Measurements from ENCODE around the gene USP35. TPM values are rescaled to one million over a fixed set of nuclear protein-coding genes. Genes with fewer than 3 reads are reported as not detected.

The USP35 gene
- total RNA-seq, 1 donor, result 21.4 TPM

DNA sequence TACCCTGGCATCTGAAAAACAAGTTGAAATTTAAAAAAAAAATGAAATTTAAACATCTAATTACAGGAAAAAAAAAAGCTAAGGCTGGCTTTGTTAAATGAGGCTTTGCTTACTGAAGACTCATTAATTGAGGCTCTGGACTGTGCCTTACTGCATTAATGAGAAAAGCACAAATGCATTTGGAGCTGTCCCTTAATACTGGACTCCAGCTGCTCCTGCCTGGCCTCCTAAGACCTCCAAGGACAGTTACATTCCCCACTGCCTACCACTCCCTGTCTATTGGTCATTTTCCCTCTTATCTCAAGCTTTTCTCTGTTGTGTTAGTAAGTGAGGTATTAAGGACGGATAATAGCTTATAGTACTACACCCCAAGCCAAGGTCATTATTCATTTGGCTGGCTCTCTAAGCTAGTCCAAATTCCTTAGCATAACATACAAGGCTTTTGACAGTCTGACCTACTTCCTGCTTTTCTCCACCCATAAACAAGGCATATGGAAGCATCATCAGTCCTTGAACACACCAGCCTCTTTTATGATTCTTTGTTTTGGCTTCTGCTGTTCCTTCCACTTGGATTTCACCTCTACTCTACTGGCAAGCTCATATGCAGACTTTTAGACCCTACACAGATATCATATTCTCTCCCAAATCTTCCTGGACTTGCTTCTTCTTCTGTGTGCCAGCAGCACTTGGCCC, 62.5 kb downstream of the USP35 start:
- H3K27me3 ChIP-seq (ENCODE audit: insufficient read depth, low read length), result no peaks in the 10 kb centered on the region
- no peaks in the 10 kb centered on the region for H3K36me3 ChIP-seq (ENCODE audit: insufficient read depth, low read length)
- H3K4me2 ChIP-seq (ENCODE audit: insufficient read depth, low read length), result peak overlapping the region; percentile 27
- H3K4me3 ChIP-seq (ENCODE audit: insufficient read depth, low read length), result no peak overlapping the region
- H3K9me3 ChIP-seq (ENCODE audit: low read depth, low read length), result no peaks in the 10 kb centered on the region
- no peak overlapping the region for H2AFZ ChIP-seq (ENCODE audit: low read length)
- H4K20me1 ChIP-seq (ENCODE audit: insufficient read depth, low read length), result no peaks in the 10 kb centered on the region
- peaks cover 19% of the 10 kb centered on the region for H3K4me1 ChIP-seq (ENCODE audit: insufficient read depth, low read length)
- H3K79me2 ChIP-seq (ENCODE audit: insufficient read depth, low read length), result no peaks in the 10 kb centered on the region
- no peak for DNase-seq (ENCODE audit: insufficient read length, low spot score, missing footprints)
- TF ChIP-seq, protein P1, sequence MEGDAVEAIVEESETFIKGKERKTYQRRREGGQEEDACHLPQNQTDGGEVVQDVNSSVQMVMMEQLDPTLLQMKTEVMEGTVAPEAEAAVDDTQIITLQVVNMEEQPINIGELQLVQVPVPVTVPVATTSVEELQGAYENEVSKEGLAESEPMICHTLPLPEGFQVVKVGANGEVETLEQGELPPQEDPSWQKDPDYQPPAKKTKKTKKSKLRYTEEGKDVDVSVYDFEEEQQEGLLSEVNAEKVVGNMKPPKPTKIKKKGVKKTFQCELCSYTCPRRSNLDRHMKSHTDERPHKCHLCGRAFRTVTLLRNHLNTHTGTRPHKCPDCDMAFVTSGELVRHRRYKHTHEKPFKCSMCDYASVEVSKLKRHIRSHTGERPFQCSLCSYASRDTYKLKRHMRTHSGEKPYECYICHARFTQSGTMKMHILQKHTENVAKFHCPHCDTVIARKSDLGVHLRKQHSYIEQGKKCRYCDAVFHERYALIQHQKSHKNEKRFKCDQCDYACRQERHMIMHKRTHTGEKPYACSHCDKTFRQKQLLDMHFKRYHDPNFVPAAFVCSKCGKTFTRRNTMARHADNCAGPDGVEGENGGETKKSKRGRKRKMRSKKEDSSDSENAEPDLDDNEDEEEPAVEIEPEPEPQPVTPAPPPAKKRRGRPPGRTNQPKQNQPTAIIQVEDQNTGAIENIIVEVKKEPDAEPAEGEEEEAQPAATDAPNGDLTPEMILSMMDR (IDR thresholded peaks at IDR 0.05; ENCODE audit: extremely low read depth, low read depth, low read length), result no peak
- H3K27ac ChIP-seq (ENCODE audit: low read depth, low read length), result no peak overlapping the region

- no peaks in the 10 kb centered on the region for H3K27me3 ChIP-seq (ENCODE audit: insufficient read depth, low read length)
- no peak overlapping the region for H3K4me2 ChIP-seq (ENCODE audit: insufficient read depth, low read length)
- no peaks in the 10 kb centered on the region for H3K79me2 ChIP-seq (ENCODE audit: insufficient read depth, low read length)
- no peaks in the 10 kb centered on the region for H4K20me1 ChIP-seq (ENCODE audit: insufficient read depth, low read length)
- TF ChIP-seq, protein P1 (IDR thresholded peaks at IDR 0.05; ENCODE audit: extremely low read depth, low read depth, low read length), result no peak
- no peak overlapping the region for H2AFZ ChIP-seq (ENCODE audit: low read length)
- no peaks in the 10 kb centered on the region for H3K9me3 ChIP-seq (ENCODE audit: low read depth, low read length)
- no peak for DNase-seq (ENCODE audit: insufficient read length, low spot score, missing footprints)
- H3K4me1 ChIP-seq (ENCODE audit: insufficient read depth, low read length), result peaks cover 25% of the 10 kb centered on the region
- no peaks in the 10 kb centered on the region for H3K36me3 ChIP-seq (ENCODE audit: insufficient read depth, low read length)
- H3K27ac ChIP-seq (ENCODE audit: low read depth, low read length), result no peak overlapping the region
- no peak overlapping the region for H3K4me3 ChIP-seq (ENCODE audit: insufficient read depth, low read length)
These were observed 65.1 kb downstream of the USP35 start for GRCh38 chr11:78253797-78254196.

- Histone ChIP-seq H3K79me2 (ENCODE audit: insufficient read depth, low read length) (no peaks in the 10 kb centered on the region), H2AFZ (ENCODE audit: low read length) (no peak overlapping the region), H3K36me3 (ENCODE audit: insufficient read depth, low read length) (no peaks in the 10 kb centered on the region), H3K4me2 (ENCODE audit: insufficient read depth, low read length) (no peak overlapping the region), H3K27ac (ENCODE audit: low read depth, low read length) (no peak overlapping the region), H4K20me1 (ENCODE audit: insufficient read depth, low read length) (no peaks in the 10 kb centered on the region), H3K4me3 (ENCODE audit: insufficient read depth, low read length) (no peak overlapping the region), H3K27me3 (ENCODE audit: insufficient read depth, low read length) (no peaks in the 10 kb centered on the region), H3K4me1 (ENCODE audit: insufficient read depth, low read length) (peaks cover 25% of the 10 kb centered on the region), H3K9me3 (ENCODE audit: low read depth, low read length) (no peaks in the 10 kb centered on the region)
- DNase-seq (ENCODE audit: insufficient read length, low spot score, missing footprints), result no peak
- TF ChIP-seq, protein P1 (IDR thresholded peaks at IDR 0.05; ENCODE audit: extremely low read depth, low read depth, low read length), result no peak
These were observed 65.5 kb downstream of the USP35 start for GRCh38 chr11:78254268-78254667.

DNA sequence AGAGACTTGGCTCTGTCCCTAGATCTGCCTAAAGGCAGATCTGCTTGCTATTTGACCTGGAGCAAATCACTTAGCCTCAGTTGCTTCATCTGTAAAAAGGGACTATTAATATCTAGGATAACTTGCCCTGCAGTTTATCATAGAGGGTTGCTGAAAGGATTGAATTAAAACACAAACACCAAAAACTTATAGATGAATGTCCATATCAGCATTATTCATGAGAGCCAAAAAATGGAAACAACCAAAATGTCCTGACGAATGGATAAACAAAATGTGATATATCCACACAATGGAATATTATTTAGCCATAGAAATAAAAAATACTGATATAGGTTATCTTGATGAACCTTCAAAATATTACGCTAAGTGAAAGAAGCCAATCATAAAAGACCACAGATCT, 67.2 kb downstream of the USP35 start:
- Histone ChIP-seq H3K4me1 (ENCODE audit: insufficient read depth, low read length) (peaks cover 25% of the 10 kb centered on the region), H2AFZ (ENCODE audit: low read length) (no peak overlapping the region), H3K27ac (ENCODE audit: low read depth, low read length) (no peak overlapping the region), H3K4me3 (ENCODE audit: insufficient read depth, low read length) (no peak overlapping the region), H3K9me3 (ENCODE audit: low read depth, low read length) (no peaks in the 10 kb centered on the region), H4K20me1 (ENCODE audit: insufficient read depth, low read length) (no peaks in the 10 kb centered on the region), H3K79me2 (ENCODE audit: insufficient read depth, low read length) (no peaks in the 10 kb centered on the region), H3K4me2 (ENCODE audit: insufficient read depth, low read length) (no peak overlapping the region), H3K36me3 (ENCODE audit: insufficient read depth, low read length) (no peaks in the 10 kb centered on the region), H3K27me3 (ENCODE audit: insufficient read depth, low read length) (no peaks in the 10 kb centered on the region)
- TF ChIP-seq, protein P1 (IDR thresholded peaks at IDR 0.05; ENCODE audit: extremely low read depth, low read depth, low read length), result no peak
- no peak for DNase-seq (ENCODE audit: insufficient read length, low spot score, missing footprints)
